ENCODE data around the gene DUSP11. TPM values are rescaled to one million over a fixed set of nuclear protein-coding genes. Genes with fewer than 3 reads are reported as not detected.
"Not testable (repeated sequence)": the region's sequence is repeated elsewhere in the genome, so short reads cannot be mapped to it uniquely, and the experiment has no call there.

DUSP11 gene
- total RNA-seq, 1 donor from 2014 or later, result 17.6 TPM

GRCh38 chr2:73718851-73719621 lies 60.9 kb downstream of the DUSP11 start:
- H3K4me1 ChIP-seq, result no peaks in the 10 kb centered on the region
- H3K36me3 ChIP-seq, result no peaks in the 10 kb centered on the region
- H3K9me3 ChIP-seq, result no peaks in the 10 kb centered on the region
- H3K27me3 ChIP-seq (ENCODE audit: low read depth), result no peaks in the 10 kb centered on the region
- no peak for TF ChIP-seq CTCF (IDR thresholded peaks at IDR 0.05)
- no peak overlapping the region for H3K4me3 ChIP-seq
- no peak for DNase-seq
- no peak for ATAC-seq
- intact Hi-C loops (cut with DNase I), result no loop called here
- H3K27ac ChIP-seq, result no peak overlapping the region

- DNase-seq (no peak), ATAC-seq (no peak)
- Histone ChIP-seq H3K36me3 (no peaks in the 10 kb centered on the region), H3K9me3 (no peaks in the 10 kb centered on the region), H3K4me1 (no peaks in the 10 kb centered on the region), H3K27me3 (ENCODE audit: low read depth) (no peaks in the 10 kb centered on the region), H3K4me3 (no peak overlapping the region), H3K27ac (no peak overlapping the region)
- TF ChIP-seq CTCF (IDR thresholded peaks at IDR 0.05), result no peak
- intact Hi-C loops (cut with DNase I), result no loop called here
These were observed 61.5 kb downstream of the DUSP11 start for GRCh38 chr2:73718421-73718820.

GRCh38 chr2:73717695-73718094 lies 62.2 kb downstream of the DUSP11 start:
- H3K36me3 ChIP-seq; intact Hi-C loops (cut with DNase I); H3K4me1 ChIP-seq; DNase-seq; H3K27ac ChIP-seq; H3K27me3 ChIP-seq (ENCODE audit: low read depth); H3K4me3 ChIP-seq; H3K9me3 ChIP-seq; ATAC-seq: not testable (repeated sequence)

GRCh38 chr2:73717251-73717606 lies 62.7 kb downstream of the DUSP11 start:
- Histone ChIP-seq H3K27ac (no peak overlapping the region), H3K4me3 (no peak overlapping the region), H3K27me3 (ENCODE audit: low read depth) (no peaks in the 10 kb centered on the region), H3K36me3 (no peaks in the 10 kb centered on the region), H3K4me1 (no peaks in the 10 kb centered on the region), H3K9me3 (no peaks in the 10 kb centered on the region)
- intact Hi-C loops (cut with DNase I), result no loop called here
- no peak for ATAC-seq
- TF ChIP-seq CTCF (IDR thresholded peaks at IDR 0.05), result no peak
- DNase-seq, result no peak

- Histone ChIP-seq H3K27ac (peak overlapping the region; percentile 7), H3K36me3 (no peaks in the 10 kb centered on the region), H3K4me3 (no peak overlapping the region), H3K4me1 (no peaks in the 10 kb centered on the region), H3K27me3 (ENCODE audit: low read depth) (no peaks in the 10 kb centered on the region), H3K9me3 (no peaks in the 10 kb centered on the region)
- intact Hi-C loops (cut with DNase I), result no loop called here
- ATAC-seq (peak in 1 of 2 donors; percentile 60), DNase-seq (no peak)
- no peak for TF ChIP-seq CTCF (IDR thresholded peaks at IDR 0.05)
These were observed 63.2 kb downstream of the DUSP11 start for GRCh38 chr2:73716543-73717250.

- Histone ChIP-seq H3K27me3 (ENCODE audit: low read depth) (no peaks in the 10 kb centered on the region), H3K9me3 (no peaks in the 10 kb centered on the region), H3K27ac (no peak overlapping the region), H3K4me3 (no peak overlapping the region), H3K36me3 (no peaks in the 10 kb centered on the region), H3K4me1 (no peaks in the 10 kb centered on the region)
- no peak for ATAC-seq
- no peak for DNase-seq
- no peak for TF ChIP-seq CTCF (IDR thresholded peaks at IDR 0.05)
- intact Hi-C loops (cut with DNase I), result no loop called here
These were observed 65.8 kb downstream of the DUSP11 start for GRCh38 chr2:73714091-73714490.

Data from lower lobe of right lung (tissue), 2 donors.